HepG2 (cell line): ENCODE measurements around the gene CDC6. TPM values are rescaled to one million over a fixed set of nuclear protein-coding genes. Genes with fewer than 3 reads are reported as not detected.
A peak's percentile ranks its signal among the peaks of the same experiment; 100 is the strongest.

Source experiments
- ERF ChIP-seq: IDR thresholded peaks from 2 replicates; pipeline ENCODE4 v1.6.1; 2018; ENCODE audit warnings: missing biosample characterization, missing genetic modification reagents
- FOXA1 ChIP-seq, 2 experiments: fragments of 450-650 bp in 1 of 2; sonication (generic) in 1 of 2; formaldehyde crosslinking in 1 of 2; IDR thresholded peaks; 2 replicates each; pipeline versions ENCODE4 v1.4.0 to v1.6.1; 2016 to 2020; ENCODE audit warnings: missing genetic modification reagents in 1 of 2
- FOXC1 ChIP-seq: sonication (generic); formaldehyde crosslinking; IDR thresholded peaks from 2 replicates; pipeline ENCODE4 v1.8.0; 2022; ENCODE audit warnings: mild to moderate bottlenecking, missing genetic modification reagents, borderline replicate concordance
- GFI1 ChIP-seq: sonication (generic); formaldehyde crosslinking; IDR thresholded peaks from 2 replicates; pipeline ENCODE4 v1.5.0; 2020; ENCODE audit warnings: missing genetic modification reagents, mild to moderate bottlenecking, borderline replicate concordance
- HDAC1 ChIP-seq: sonication (generic); formaldehyde crosslinking; IDR thresholded peaks from 2 replicates; pipeline ENCODE4 v1.5.1; 2020; ENCODE audit warnings: mild to moderate bottlenecking, missing genetic modification reagents
- HINFP ChIP-seq: sonication (generic); formaldehyde crosslinking; IDR thresholded peaks from 2 replicates; pipeline ENCODE4 v1.4.0; 2020; ENCODE audit warnings: low read depth, mild to moderate bottlenecking, missing genetic modification reagents
- HMGXB4 ChIP-seq, 2 experiments: sonication (generic) in 1 of 2; formaldehyde crosslinking in 1 of 2; IDR thresholded peaks; 2 replicates each; pipeline versions ENCODE4 v1.4.0 to v1.6.1; 2018 to 2020; ENCODE audit warnings: missing genetic modification reagents in 2 of 2, borderline replicate concordance in 1 of 2, low read depth in 1 of 2, mild to moderate bottlenecking in 1 of 2, missing biosample characterization in 1 of 2
- KMT2A ChIP-seq: sonication (generic); formaldehyde crosslinking; IDR thresholded peaks from 2 replicates; pipeline ENCODE4 v1.4.0; 2020; ENCODE audit warnings: missing genetic modification reagents
- NFRKB ChIP-seq: fragments of 450-650 bp; IDR thresholded peaks from 2 replicates; pipeline ENCODE4 v1.6.1; 2017
- NR2F2 ChIP-seq: IDR thresholded peaks from 2 replicates; pipeline ENCODE4 v1.6.1; 2012; ENCODE audit warnings: low read depth, inconsistent platforms, borderline replicate concordance
- POLR2AphosphoS5 ChIP-seq: IDR thresholded peaks from 2 replicates; pipeline ENCODE4 v1.6.1; 2012; ENCODE audit warnings: low read depth, low read length
- PPARG ChIP-seq: conservative IDR thresholded peaks from 2 replicates; pipeline ENCODE4 v1.6.1; 2016; ENCODE audit warnings: missing biosample characterization, missing genetic modification reagents
- SIX1 ChIP-seq: sonication (generic); formaldehyde crosslinking; IDR thresholded peaks from 2 replicates; pipeline ENCODE4 v1.4.0; 2020; ENCODE audit warnings: missing genetic modification reagents, borderline replicate concordance
- SP140L ChIP-seq: sonication (generic); formaldehyde crosslinking; IDR thresholded peaks from 2 replicates; pipeline ENCODE4 v1.4.0; 2020; ENCODE audit warnings: missing genetic modification reagents, borderline replicate concordance
- ZNF30 ChIP-seq: sonication (generic); formaldehyde crosslinking; IDR thresholded peaks from 2 replicates; pipeline ENCODE4 v1.5.0; 2020; ENCODE audit warnings: mild to moderate bottlenecking, missing genetic modification reagents
- ZNF496 ChIP-seq: sonication (generic); formaldehyde crosslinking; IDR thresholded peaks from 2 replicates; pipeline ENCODE4 v1.8.1; 2023; ENCODE audit warnings: mild to moderate bottlenecking, moderate library complexity, missing genetic modification reagents; ENCODE audit not compliant: insufficient replicate concordance
- polyA plus RNA-seq, 8 experiments: library from polyadenylated mRNA; depleted of rRNA in 3 of 8; stranded (reverse) in 7 of 8; unstranded in 1 of 8; fragments of >200 nt; fragmentation: Illumina TruSeq in 4 of 8; extraction: Trizol in 4 of 8; gene quantifications; 2 replicates each; pipeline versions ENCODE4 v1.2.1 to v1.2.3, GENCODE V29; 2011 to 2016; ENCODE audit warnings: low read depth in 4 of 8, missing spikeins in 1 of 8, mixed read lengths in 1 of 8; ENCODE audit not compliant: insufficient read depth in 1 of 8
- total RNA-seq, 5 experiments: library from RNA; depleted of rRNA; stranded (reverse); fragments of >200 nt; fragmentation: Illumina TruSeq; extraction: Trizol; gene quantifications; 2 replicates each; pipeline ENCODE4 v1.2.3, GENCODE V29; 2016; ENCODE audit warnings: low read depth in 1 of 5
- TF ChIP-seq, protein P1 (sequence below): sonication (generic); formaldehyde crosslinking; IDR thresholded peaks from 2 replicates; pipeline ENCODE4 v1.8.1; 2023; ENCODE audit warnings: missing genetic modification reagents, mild to moderate bottlenecking, borderline replicate concordance
- TF ChIP-seq, protein P2 (sequence below), 2 experiments: sonication (generic) in 1 of 2; formaldehyde crosslinking in 1 of 2; IDR thresholded peaks; 2 replicates each; pipeline versions ENCODE4 v1.4.0 to v1.6.1; 2016 to 2020; ENCODE audit warnings: borderline replicate concordance in 1 of 2, low read depth in 1 of 2, mild to moderate bottlenecking in 1 of 2, missing genetic modification reagents in 1 of 2
- TF ChIP-seq, protein P3 (sequence below): sonication (generic); formaldehyde crosslinking; IDR thresholded peaks from 2 replicates; pipeline ENCODE4 v1.8.0; 2022; ENCODE audit warnings: missing genetic modification reagents, mild to moderate bottlenecking, inconsistent platforms, borderline replicate concordance

CDC6 gene
- total and polyA plus RNA-seq, 2 of the 13 experiments (the other 11 are each of a cell fraction or from before 2014, with no cell fraction given): 17.4 to 114 TPM

DNA sequence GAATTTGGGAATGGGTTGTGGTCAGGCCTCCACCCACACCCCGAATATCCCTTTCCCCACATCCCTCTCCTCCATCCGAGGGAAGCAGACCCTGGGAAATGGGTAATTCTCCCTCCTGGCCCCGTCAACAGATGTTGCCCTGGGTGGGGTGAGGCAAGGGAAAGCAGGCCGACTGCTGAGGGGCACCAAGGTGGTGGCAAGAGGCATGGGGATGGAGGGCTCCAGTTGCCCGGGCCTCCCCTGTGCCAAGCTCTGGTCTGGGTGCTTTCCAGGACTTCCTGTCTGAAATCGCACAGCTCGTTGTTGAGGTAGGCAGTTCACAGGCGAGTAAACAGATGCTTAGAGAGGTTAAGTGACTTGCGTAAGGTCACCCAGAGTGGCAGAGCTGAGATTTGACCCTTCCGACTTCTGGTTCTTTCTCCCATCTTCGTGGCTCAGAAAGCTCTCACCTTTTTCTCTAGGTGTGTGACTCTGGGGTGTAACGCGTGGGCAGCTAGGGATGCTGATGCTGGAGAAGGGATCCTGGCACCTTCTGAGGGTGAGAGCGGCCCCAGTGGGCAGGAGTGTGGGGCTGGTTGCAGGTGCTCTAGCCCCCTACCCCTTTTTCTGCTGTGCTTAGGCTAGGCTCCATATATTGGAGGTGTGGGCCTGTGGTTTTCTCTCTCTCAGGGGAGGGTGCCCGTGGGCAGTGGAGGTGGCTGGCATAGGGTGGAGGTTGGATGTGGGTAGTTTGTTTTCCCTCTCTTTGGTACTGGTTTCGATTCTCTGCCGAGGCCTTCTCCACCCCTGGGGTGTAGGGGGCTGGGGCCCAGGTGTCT is 38.5 kb downstream of the CDC6 start (continued):
- TF ChIP-seq HMGXB4 (CRISPR knock-in tag; IDR thresholded peaks at IDR 0.05; ENCODE audit: borderline replicate concordance in 1 of 2, low read depth in 1 of 2): no peak
- TF ChIP-seq KMT2A (CRISPR knock-in tag): no peak
- TF ChIP-seq FOXA1 (IDR thresholded peaks at IDR 0.05): no peak
- TF ChIP-seq FOXA1 (CRISPR knock-in tag; IDR thresholded peaks at IDR 0.05): peak; percentile 70
- no peak for TF ChIP-seq HINFP (CRISPR knock-in tag)
- no peak for TF ChIP-seq ZNF30
- TF ChIP-seq FOXC1: peak; percentile 11; the same call in 1 of the 2 replicates
- peak; percentile 47; the same call in 1 of the 2 replicates for TF ChIP-seq PPARG (CRISPR knock-in tag)
- TF ChIP-seq POLR2AphosphoS5: no peak
- TF ChIP-seq NR2F2: peak; percentile 99
- peak; percentile 100 for TF ChIP-seq GFI1 (CRISPR knock-in tag)
- TF ChIP-seq, protein P1, sequence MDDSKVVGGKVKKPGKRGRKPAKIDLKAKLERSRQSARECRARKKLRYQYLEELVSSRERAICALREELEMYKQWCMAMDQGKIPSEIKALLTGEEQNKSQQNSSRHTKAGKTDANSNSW (CRISPR knock-in tag): no peak
- TF ChIP-seq ERF (CRISPR knock-in tag): no peak
- TF ChIP-seq ZNF496 (CRISPR knock-in tag): no peak
- TF ChIP-seq, protein P2, sequence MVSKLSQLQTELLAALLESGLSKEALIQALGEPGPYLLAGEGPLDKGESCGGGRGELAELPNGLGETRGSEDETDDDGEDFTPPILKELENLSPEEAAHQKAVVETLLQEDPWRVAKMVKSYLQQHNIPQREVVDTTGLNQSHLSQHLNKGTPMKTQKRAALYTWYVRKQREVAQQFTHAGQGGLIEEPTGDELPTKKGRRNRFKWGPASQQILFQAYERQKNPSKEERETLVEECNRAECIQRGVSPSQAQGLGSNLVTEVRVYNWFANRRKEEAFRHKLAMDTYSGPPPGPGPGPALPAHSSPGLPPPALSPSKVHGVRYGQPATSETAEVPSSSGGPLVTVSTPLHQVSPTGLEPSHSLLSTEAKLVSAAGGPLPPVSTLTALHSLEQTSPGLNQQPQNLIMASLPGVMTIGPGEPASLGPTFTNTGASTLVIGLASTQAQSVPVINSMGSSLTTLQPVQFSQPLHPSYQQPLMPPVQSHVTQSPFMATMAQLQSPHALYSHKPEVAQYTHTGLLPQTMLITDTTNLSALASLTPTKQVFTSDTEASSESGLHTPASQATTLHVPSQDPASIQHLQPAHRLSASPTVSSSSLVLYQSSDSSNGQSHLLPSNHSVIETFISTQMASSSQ (IDR thresholded peaks at IDR 0.05; ENCODE audit: low read depth): no peak
- TF ChIP-seq, protein P2 (CRISPR knock-in tag; IDR thresholded peaks at IDR 0.05; ENCODE audit: borderline replicate concordance): no peak
- TF ChIP-seq, protein P3, sequence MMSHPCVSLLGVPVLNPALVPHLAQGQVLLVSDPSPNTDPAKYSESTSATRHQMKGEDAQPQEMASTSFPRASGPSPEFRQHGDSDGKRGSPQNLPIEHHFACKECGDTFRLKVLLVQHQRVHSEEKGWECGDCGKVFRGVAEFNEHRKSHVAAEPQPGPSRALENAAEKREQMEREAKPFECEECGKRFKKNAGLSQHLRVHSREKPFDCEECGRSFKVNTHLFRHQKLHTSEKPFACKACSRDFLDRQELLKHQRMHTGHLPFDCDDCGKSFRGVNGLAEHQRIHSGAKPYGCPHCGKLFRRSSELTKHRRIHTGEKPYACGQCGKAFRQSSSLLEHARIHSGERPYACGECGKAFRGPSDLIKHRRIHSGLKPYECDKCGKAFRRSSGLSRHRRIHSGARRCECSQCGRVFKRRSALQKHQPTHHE (CRISPR knock-in tag): no peak
- no peak for TF ChIP-seq SIX1 (CRISPR knock-in tag)
- TF ChIP-seq HDAC1: peak; percentile 83
- TF ChIP-seq NFRKB: no peak
- no peak for TF ChIP-seq SP140L (CRISPR knock-in tag)
